Mesendoderm (in vitro differentiated cells): ENCODE results near the gene SMARCA2.
A peak's percentile ranks its signal among the peaks of the same experiment; 100 is the strongest.

Experiments used
- DNase-seq: peaks from one replicate; pipeline ENCODE4 v3.0.0; 2013
- H2AK5ac ChIP-seq: 2 replicates; pipeline ENCODE4 v1.6.1; 2013; ENCODE audit warnings: low read length, inconsistent platforms
- H2BK120ac ChIP-seq: 2 replicates; pipeline ENCODE4 v1.6.1; 2013; ENCODE audit warnings: low read depth, mild to moderate bottlenecking, low read length, moderate library complexity, mixed read lengths
- H2BK15ac ChIP-seq: replicated peaks from 2 replicates; pipeline ENCODE4 v1.6.1; 2013; ENCODE audit warnings: low read depth, mild to moderate bottlenecking, moderate library complexity
- H2BK5ac ChIP-seq: 2 replicates; pipeline ENCODE4 v1.6.1; 2013; ENCODE audit warnings: low read length, inconsistent platforms
- H3K18ac ChIP-seq: 2 replicates; pipeline ENCODE4 v1.6.1; 2013; ENCODE audit warnings: mild to moderate bottlenecking, low read length, mixed read lengths
- H3K23ac ChIP-seq: one replicate; pipeline ENCODE4 v1.6.1; 2013; ENCODE audit warnings: low read length
- H3K27ac ChIP-seq: 2 replicates; pipeline ENCODE4 v1.5.1; 2013; ENCODE audit warnings: low read depth, mild to moderate bottlenecking, inconsistent platforms, low read length, moderate library complexity
- H3K27me3 ChIP-seq: 2 replicates; pipeline ENCODE4 v1.6.1; 2013; ENCODE audit warnings: low read length, control low read depth, mild to moderate bottlenecking, inconsistent platforms; ENCODE audit not compliant: insufficient read depth, poor library complexity
- H3K36me3 ChIP-seq: 2 replicates; pipeline ENCODE4 v1.6.1; 2013; ENCODE audit warnings: low read length, inconsistent platforms; ENCODE audit not compliant: control insufficient read depth, insufficient read depth
- H3K4ac ChIP-seq: one replicate; pipeline ENCODE4 v1.6.1; 2013; ENCODE audit warnings: low read depth, mild to moderate bottlenecking, low read length, moderate library complexity
- H3K4me1 ChIP-seq: 2 replicates; pipeline ENCODE4 v1.6.1; 2013; ENCODE audit warnings: low read depth, low read length, inconsistent platforms; ENCODE audit not compliant: control insufficient read depth
- H3K4me2 ChIP-seq: 2 replicates; pipeline ENCODE4 v1.6.1; 2013; ENCODE audit warnings: low read length
- H3K4me3 ChIP-seq: 2 replicates; pipeline ENCODE4 v1.5.1; 2013; ENCODE audit warnings: mild to moderate bottlenecking, low read length
- H3K56ac ChIP-seq: one replicate; pipeline ENCODE4 v1.6.1; 2013; ENCODE audit warnings: low read length
- H3K79me1 ChIP-seq: 2 replicates; pipeline ENCODE4 v1.6.1; 2013; ENCODE audit warnings: low read length, inconsistent platforms
- H3K79me2 ChIP-seq: 2 replicates; pipeline ENCODE4 v1.6.1; 2013; ENCODE audit warnings: mild to moderate bottlenecking, low read length; ENCODE audit not compliant: control insufficient read depth, insufficient read depth
- H3K9ac ChIP-seq: 2 replicates; pipeline ENCODE4 v1.6.1; 2013; ENCODE audit warnings: low read length, inconsistent platforms
- H4K5ac ChIP-seq: one replicate; pipeline ENCODE4 v1.6.1; 2013; ENCODE audit warnings: low read length
- H4K8ac ChIP-seq: one replicate; pipeline ENCODE4 v1.6.1; 2013; ENCODE audit warnings: low read depth, mild to moderate bottlenecking, control low read depth, low read length, moderate library complexity
- WGBS: extraction: QIAGEN DNeasy Blood & Tissue Kit; methylation state at CpG from one replicate; pipeline ENCODE4 v1.1.7; 2013; ENCODE audit warnings: low lambda C conversion rate, missing lambda C conversion rate; ENCODE audit not compliant: insufficient coverage; ENCODE audit errors: extremely low coverage; 5-methylcytosine and 5-hydroxymethylcytosine counted together

Gene SMARCA2

DNA sequence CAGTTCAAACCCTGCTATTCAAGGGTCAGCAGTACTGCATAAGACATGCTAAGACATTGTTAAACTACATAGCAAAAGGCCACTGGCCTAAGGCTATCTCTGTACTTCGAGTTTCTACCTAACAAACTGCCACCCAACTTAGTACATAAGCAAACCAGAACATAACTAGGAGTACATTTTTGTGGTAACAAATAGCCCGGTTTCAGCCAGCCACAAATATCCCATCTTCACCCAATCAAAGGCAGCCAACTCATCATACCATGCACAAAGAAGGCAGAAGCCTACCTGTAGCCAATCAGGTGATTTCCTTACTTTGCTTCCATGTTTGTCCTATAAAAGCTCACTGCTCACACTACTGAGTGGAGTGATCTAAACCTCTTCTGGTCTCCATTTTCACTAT lies 201.4 kb downstream of the SMARCA2 start:
- Histone ChIP-seq H4K5ac (no peak overlapping the region), H3K4me3 (no peak overlapping the region), H3K56ac (no peak overlapping the region), H3K4me2 (no peak overlapping the region), H4K8ac (no peak overlapping the region), H3K27me3 (no peaks in the 10 kb centered on the region), H3K79me1 (no peaks in the 10 kb centered on the region), H2BK15ac (no peak overlapping the region), H3K18ac (no peak overlapping the region), H3K9ac (no peak overlapping the region), H3K4me1 (no peaks in the 10 kb centered on the region), H2BK120ac (peak overlapping the region; percentile 21), H3K4ac (no peak overlapping the region), H2AK5ac (no peak overlapping the region), H3K23ac (no peak overlapping the region), H2BK5ac (no peak overlapping the region), H3K27ac (no peak overlapping the region), H3K79me2 (no peaks in the 10 kb centered on the region), H3K36me3 (no peaks in the 10 kb centered on the region)
- WGBS, result no CpG with 5 or more reads among the region's 2 CpGs
- DNase-seq, result no peak

DNA sequence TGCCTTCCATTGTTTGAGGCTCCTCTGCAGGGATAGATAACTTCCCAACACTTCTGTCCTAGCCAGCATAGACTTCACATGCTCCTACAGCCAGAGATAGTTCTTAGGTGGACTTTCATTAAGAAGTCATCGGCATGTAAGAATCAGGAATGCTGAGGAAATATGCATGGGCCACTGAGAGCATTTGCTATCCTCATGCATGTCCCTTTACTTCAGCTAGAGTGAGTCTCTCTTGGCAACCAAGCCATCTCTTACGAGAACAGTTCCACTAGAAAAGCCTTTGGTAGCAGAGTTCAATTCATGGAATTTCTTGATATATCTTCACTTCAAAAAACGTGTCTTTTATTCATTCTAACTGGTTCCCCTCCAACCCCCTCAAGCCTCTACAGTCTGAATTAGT lies 202.4 kb downstream of the SMARCA2 start:
- no peak overlapping the region for H3K9ac ChIP-seq
- H3K79me2 ChIP-seq, result no peaks in the 10 kb centered on the region
- H3K79me1 ChIP-seq, result no peaks in the 10 kb centered on the region
- no peak for DNase-seq
- H4K5ac ChIP-seq, result no peak overlapping the region
- H2BK15ac ChIP-seq, result no peak overlapping the region
- no peak overlapping the region for H3K18ac ChIP-seq
- no peak overlapping the region for H3K4me2 ChIP-seq
- H3K36me3 ChIP-seq, result no peaks in the 10 kb centered on the region
- no peak overlapping the region for H3K4me3 ChIP-seq
- H3K23ac ChIP-seq, result no peak overlapping the region
- H3K27me3 ChIP-seq, result no peaks in the 10 kb centered on the region
- H3K27ac ChIP-seq, result no peak overlapping the region
- H3K4me1 ChIP-seq, result no peaks in the 10 kb centered on the region
- no peak overlapping the region for H2BK120ac ChIP-seq
- H3K56ac ChIP-seq, result no peak overlapping the region
- H2AK5ac ChIP-seq, result no peak overlapping the region
- H3K4ac ChIP-seq, result no peak overlapping the region
- no peak overlapping the region for H4K8ac ChIP-seq
- H2BK5ac ChIP-seq, result no peak overlapping the region
- no CpG with 5 or more reads among the region's 3 CpGs for WGBS

DNA sequence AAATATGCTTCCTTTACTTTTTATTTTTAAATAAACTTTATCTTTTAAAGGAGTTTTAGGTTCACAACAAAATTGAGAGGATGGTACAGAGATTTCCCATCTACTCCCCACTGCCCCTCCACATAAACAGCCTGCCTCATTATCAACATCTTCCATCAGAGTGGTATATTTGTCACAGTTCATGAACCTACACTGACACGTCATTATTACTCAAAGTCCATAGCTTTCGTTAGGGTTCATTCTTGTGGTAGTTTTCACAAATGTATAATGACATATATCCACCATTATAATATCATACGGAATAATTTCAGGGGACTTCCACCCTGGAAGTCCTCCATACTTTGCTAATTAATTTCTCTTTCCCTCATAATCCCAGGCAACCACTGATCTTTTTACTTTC lies 204.9 kb downstream of the SMARCA2 start:
- H3K4me2 ChIP-seq, result no peak overlapping the region

DNA sequence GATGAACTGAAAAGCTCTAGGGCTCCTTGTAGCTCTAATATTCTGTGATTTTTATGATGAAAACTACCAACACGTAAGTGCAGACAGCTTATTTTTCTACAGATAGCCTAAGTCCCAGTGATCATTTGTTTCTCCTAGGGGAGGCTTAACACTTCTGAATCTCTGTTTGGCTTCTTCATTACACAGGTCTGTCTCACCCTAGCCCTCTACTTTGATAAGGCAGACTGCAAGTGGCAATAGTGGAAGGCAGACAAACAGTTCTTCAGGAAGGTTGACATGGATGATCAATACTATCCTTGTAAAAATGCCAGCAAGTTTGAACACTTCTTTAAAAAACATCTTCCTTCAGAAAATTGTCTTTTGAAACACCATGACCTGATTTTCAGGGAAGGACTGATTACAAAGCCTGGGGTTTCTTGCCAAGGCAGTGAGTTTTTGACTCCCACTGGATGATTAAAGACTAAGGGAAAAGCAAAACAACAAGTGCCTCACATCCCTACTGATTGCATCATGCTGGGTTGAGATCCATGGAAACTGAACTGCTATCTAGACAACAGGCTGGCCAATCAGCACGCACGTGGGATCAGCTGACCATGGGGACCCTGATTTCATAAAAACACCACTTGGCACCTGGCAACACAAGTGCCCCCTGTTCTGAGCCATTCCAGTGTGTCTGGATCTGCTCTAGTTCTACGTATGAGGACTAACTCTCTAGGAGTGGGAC lies 212.2 kb downstream of the SMARCA2 start:
- peak; percentile 72 for DNase-seq
- no CpG with 5 or more reads among the region's 4 CpGs for WGBS
- H3K27me3 ChIP-seq, result no peaks in the 10 kb centered on the region
- H3K27ac ChIP-seq, result no peak overlapping the region
- H3K4me2 ChIP-seq, result no peak overlapping the region
- H3K4ac ChIP-seq, result peak overlapping the region; percentile 75
- no peaks in the 10 kb centered on the region for H3K4me1 ChIP-seq
- no peak overlapping the region for H2BK5ac ChIP-seq
- H3K56ac ChIP-seq, result no peak overlapping the region
- H3K18ac ChIP-seq, result no peak overlapping the region
- H3K79me2 ChIP-seq, result no peaks in the 10 kb centered on the region
- no peak overlapping the region for H4K8ac ChIP-seq
- H2BK120ac ChIP-seq, result no peak overlapping the region
- no peak overlapping the region for H3K9ac ChIP-seq
- H2BK15ac ChIP-seq, result peak overlapping the region; percentile 57
- H3K36me3 ChIP-seq, result no peaks in the 10 kb centered on the region
- no peak overlapping the region for H2AK5ac ChIP-seq
- H4K5ac ChIP-seq, result no peak overlapping the region
- no peak overlapping the region for H3K4me3 ChIP-seq
- H3K79me1 ChIP-seq, result no peaks in the 10 kb centered on the region
- H3K23ac ChIP-seq, result no peak overlapping the region

More for the DNA sequence above, 204.9 kb downstream of the SMARCA2 start:
- Histone ChIP-seq H4K5ac (no peak overlapping the region), H3K4me1 (no peaks in the 10 kb centered on the region), H3K79me1 (no peaks in the 10 kb centered on the region), H3K4ac (no peak overlapping the region), H3K27me3 (no peaks in the 10 kb centered on the region), H2AK5ac (no peak overlapping the region), H2BK5ac (no peak overlapping the region), H3K56ac (no peak overlapping the region), H3K18ac (no peak overlapping the region), H3K4me3 (no peak overlapping the region), H2BK120ac (no peak overlapping the region), H3K27ac (no peak overlapping the region), H3K23ac (no peak overlapping the region), H3K79me2 (no peaks in the 10 kb centered on the region), H4K8ac (no peak overlapping the region), H3K36me3 (no peaks in the 10 kb centered on the region), H3K9ac (no peak overlapping the region), H2BK15ac (no peak overlapping the region)
- no CpG with 5 or more reads among the region's 3 CpGs for WGBS
- no peak for DNase-seq

DNA sequence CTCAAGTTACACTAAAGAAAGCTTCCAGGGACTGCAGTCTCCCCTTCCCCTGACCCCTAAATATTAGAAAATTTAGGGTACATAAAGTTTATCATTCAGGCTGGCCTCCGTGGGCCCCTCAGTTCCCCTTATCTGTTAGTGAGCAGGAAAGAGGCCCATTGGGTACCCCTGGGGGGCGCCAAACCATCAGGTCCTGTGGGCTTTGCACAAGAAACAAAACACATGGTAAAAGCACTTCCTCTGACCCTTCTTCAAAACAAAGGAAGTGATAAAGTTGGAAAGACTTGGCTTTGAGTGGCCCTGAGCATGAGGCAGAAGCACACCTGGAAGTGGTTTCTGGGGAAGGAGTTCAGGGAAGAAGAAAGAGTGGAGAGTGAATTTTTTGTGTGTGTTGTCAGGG lies 213.0 kb downstream of the SMARCA2 start:
- no peak overlapping the region for H3K18ac ChIP-seq
- DNase-seq, result peak; percentile 79
- no peak overlapping the region for H3K9ac ChIP-seq
- no peak overlapping the region for H3K4ac ChIP-seq
- WGBS, result no CpG with 5 or more reads among the region's 2 CpGs
- H3K27me3 ChIP-seq, result no peaks in the 10 kb centered on the region
- H4K8ac ChIP-seq, result no peak overlapping the region
- H3K4me1 ChIP-seq, result no peaks in the 10 kb centered on the region
- peak overlapping the region; percentile 66 for H2BK5ac ChIP-seq
- peak overlapping the region; percentile 38 for H3K56ac ChIP-seq
- H3K79me1 ChIP-seq, result no peaks in the 10 kb centered on the region
- H3K27ac ChIP-seq, result no peak overlapping the region
- H3K36me3 ChIP-seq, result no peaks in the 10 kb centered on the region
- no peaks in the 10 kb centered on the region for H3K79me2 ChIP-seq
- no peak overlapping the region for H3K4me3 ChIP-seq
- no peak overlapping the region for H3K23ac ChIP-seq
- no peak overlapping the region for H2BK15ac ChIP-seq
- no peak overlapping the region for H4K5ac ChIP-seq
- no peak overlapping the region for H2BK120ac ChIP-seq
- no peak overlapping the region for H3K4me2 ChIP-seq
- no peak overlapping the region for H2AK5ac ChIP-seq

DNA sequence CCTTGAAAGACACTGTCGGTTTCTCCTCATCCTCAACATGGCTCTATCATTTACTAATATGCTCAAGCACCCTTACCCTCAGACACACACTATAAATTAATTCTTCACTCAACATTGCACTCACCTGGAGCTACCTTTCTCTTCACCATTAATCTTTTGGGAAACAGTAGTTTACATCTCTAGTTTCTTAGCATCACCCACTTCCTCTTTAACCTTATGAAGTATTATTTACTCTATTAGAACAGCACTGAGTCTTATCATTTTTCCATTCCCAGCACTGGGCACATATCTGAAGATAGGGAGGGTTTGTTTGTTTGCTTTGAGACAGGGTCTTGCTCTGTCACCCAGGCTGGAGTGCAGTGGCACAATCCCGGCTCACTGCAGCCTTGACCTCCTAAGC lies 213.5 kb downstream of the SMARCA2 start:
- no CpG with 5 or more reads among the region's 2 CpGs for WGBS
- Histone ChIP-seq H3K4ac (no peak overlapping the region), H3K27ac (no peak overlapping the region)

More for the DNA sequence above, 213.5 kb downstream of the SMARCA2 start:
- Histone ChIP-seq H3K4me1 (no peaks in the 10 kb centered on the region), H3K56ac (peak overlapping the region; percentile 38), H3K27me3 (no peaks in the 10 kb centered on the region), H4K5ac (no peak overlapping the region), H2BK120ac (no peak overlapping the region), H3K9ac (peak overlapping the region; percentile 14), H3K4me3 (no peak overlapping the region), H2BK5ac (peak overlapping the region; percentile 66), H3K4me2 (no peak overlapping the region), H3K18ac (no peak overlapping the region), H2BK15ac (no peak overlapping the region), H3K79me1 (no peaks in the 10 kb centered on the region), H3K79me2 (no peaks in the 10 kb centered on the region), H4K8ac (no peak overlapping the region), H2AK5ac (peak overlapping the region; percentile 80), H3K36me3 (no peaks in the 10 kb centered on the region), H3K23ac (no peak overlapping the region)
- no peak for DNase-seq
